ENCODE results near the gene PLCB4.

GRCh38 chr20:9397928-9398327 is 329.0 kb downstream of the PLCB4 start:
- TF ChIP-seq, protein P1, sequence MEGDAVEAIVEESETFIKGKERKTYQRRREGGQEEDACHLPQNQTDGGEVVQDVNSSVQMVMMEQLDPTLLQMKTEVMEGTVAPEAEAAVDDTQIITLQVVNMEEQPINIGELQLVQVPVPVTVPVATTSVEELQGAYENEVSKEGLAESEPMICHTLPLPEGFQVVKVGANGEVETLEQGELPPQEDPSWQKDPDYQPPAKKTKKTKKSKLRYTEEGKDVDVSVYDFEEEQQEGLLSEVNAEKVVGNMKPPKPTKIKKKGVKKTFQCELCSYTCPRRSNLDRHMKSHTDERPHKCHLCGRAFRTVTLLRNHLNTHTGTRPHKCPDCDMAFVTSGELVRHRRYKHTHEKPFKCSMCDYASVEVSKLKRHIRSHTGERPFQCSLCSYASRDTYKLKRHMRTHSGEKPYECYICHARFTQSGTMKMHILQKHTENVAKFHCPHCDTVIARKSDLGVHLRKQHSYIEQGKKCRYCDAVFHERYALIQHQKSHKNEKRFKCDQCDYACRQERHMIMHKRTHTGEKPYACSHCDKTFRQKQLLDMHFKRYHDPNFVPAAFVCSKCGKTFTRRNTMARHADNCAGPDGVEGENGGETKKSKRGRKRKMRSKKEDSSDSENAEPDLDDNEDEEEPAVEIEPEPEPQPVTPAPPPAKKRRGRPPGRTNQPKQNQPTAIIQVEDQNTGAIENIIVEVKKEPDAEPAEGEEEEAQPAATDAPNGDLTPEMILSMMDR (conservative IDR thresholded peaks at IDR 0.05; ENCODE audit: low read depth in 2 of 2) = no peak
- TF ChIP-seq POLR2AphosphoS5 (IDR thresholded peaks at IDR 0.05; ENCODE audit: low read depth) (no peak), REST (IDR thresholded peaks at IDR 0.05; ENCODE audit: unreplicated experiment) (no peak), JUNB (IDR thresholded peaks at IDR 0.05; ENCODE audit: unreplicated experiment) (no peak), ZNF331 (CRISPR knock-in tag; IDR thresholded peaks at IDR 0.05; ENCODE audit: low read depth) (no peak), EZH2 (IDR thresholded peaks at IDR 0.05; ENCODE audit: low read depth, unreplicated experiment) (no peak), CREB1 (CRISPR knock-in tag; IDR thresholded peaks at IDR 0.05; ENCODE audit: low read depth) (no peak), EZH2phosphoT487 (IDR thresholded peaks at IDR 0.05; ENCODE audit: unreplicated experiment) (no peak)

Measured in GM23338 (cell line).